HG03571 (cell line): ENCODE data around the gene SDHA.

ENCODE experiments used
- ATAC-seq: cut with Tn5 transposase; IDR thresholded peaks from one replicate; pipeline ENCODE4 v1.9.1; 2021; ENCODE audit not compliant: unreplicated experiment

Gene SDHA

DNA sequence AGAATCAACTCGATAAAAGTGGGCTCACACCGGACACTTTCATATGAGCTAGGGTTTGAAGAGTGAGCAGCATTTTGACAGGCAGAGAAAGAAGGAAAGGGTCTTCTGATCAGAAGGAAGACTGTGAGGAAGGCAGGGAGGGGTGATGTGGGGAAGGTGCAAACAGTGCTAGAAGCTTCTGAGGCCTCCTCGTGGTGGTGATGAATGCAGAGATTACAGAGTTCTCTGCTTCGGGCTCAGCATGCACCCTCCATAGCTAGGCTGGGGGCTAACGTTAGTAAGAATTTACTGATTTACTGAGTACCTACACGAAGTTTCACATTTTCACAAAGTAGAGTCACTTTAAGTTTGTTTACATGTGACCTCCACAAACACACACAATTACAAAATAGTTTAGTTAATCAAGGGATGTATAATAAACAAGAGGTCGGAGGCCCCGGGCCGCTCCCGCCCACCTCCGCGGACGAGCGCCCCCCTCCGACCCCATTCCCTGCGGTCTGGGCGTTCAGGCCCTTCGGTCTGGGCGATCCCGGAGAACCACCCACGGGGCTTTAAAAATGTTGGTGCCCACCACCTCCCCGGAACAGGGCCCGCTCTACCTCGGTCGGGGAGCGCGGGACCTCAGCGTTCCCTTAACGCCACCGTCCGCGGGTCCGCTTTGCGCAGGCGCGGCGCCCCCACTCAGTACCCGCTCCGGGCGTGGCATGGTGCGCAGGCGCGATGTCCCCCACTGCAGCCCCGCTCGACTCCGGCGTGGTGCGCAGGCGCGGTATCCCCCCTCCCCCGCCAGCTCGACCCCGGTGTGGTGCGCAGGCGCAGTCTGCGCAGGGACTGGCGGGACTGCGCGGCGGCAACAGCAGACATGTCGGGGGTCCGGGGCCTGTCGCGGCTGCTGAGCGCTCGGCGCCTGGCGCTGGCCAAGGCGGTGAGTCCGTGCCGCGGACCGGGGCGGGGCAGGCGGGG lies at the start of gene SDHA, which contains the start of gene CCDC127:
SDHA (plus strand) TSS at position 827 of the 963 bp plus-strand sequence; CDS start at position 863, 36 bp downstream.
CCDC127 (minus strand) TSS at position 660 of the 963 bp plus-strand sequence. CDS start 1,304 bp downstream, outside the sequence.
- ATAC-seq: peak; percentile 68

DNA sequence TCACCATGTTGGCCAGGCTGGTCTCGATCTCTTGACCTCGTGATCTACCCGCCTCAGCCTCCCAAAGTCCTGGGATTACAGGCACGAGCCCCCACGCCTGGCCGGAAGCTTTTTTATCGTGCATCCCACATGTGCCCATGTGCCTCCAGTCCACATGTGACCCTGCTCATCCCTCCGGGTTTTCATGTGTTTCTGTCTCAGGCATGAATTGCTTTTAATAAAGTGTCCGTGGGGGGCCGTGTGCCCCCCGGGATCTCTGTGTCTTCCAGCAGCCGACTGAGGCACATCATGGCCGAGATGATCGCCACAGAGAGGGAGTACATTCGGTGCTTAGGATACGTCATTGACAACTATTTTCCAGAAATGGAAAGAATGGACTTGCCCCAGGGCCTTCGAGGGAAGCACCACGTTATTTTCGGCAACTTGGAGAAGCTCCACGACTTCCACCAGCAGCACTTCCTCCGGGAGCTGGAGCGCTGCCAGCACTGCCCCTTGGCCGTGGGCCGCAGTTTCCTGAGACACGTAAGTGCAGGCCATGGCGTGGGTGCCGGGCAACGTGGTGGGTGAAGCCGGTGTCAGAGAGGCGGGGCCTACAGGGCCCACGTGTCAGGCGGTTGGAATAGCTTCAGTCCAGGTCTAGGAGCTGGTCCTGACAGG lies 48.9 kb upstream of the SDHA start:
- no peak for ATAC-seq

DNA sequence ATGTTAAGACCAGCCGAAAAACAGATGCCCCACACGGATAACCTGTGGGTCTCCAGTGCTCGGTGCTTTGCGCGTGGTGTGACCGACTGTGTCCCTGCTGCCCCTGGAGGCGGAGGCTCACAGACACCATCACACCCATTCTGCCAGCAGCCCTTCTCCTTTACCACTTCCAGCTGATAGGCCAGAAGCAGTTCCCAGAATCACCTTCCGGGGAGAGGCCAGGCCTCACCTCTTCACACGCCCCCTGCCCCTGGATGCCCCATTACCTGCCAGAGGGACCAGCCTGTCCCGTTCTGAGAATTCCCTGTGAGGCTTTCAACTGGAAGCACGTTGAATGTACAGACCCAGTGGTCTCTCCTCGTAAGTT lies 48.4 kb upstream of the SDHA start:
- no peak for ATAC-seq

DNA sequence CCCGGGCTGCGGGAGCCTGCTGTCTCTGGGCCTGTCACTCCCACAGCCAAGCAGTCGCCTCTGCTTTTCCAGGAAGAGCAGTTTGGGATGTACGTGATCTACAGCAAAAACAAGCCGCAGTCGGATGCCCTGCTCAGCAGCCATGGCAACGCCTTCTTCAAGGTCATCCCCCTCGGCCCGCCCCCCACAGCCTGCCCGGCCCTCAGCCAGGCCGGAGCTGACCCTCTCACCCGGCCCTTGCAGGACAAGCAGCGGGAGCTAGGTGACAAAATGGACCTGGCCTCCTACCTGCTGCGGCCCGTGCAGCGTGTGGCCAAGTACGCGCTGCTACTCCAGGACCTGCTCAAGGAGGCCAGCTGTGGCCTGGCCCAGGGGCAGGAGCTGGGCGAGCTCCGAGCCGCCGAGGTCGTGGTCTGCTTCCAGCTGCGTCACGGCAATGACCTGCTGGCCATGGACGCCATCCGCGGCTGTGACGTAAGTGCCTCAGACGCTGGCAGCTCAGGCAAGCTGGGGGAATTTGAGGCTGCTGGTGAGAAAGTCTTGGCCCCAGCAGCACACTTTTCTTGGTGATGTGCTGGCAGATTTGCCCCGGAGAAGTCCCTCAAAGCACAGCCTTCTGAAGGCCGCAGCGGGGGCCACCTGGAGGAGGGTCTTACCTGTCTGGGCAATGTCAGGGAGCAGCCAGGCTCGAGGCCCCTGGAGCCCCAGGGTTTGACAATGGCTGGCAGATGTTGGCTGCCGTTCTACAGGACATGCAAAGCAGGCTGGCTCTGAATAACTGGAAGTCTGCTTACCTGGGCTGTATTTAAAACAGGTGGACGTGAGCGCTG lies 46.9 kb upstream of the SDHA start:
- ATAC-seq: no peak

DNA sequence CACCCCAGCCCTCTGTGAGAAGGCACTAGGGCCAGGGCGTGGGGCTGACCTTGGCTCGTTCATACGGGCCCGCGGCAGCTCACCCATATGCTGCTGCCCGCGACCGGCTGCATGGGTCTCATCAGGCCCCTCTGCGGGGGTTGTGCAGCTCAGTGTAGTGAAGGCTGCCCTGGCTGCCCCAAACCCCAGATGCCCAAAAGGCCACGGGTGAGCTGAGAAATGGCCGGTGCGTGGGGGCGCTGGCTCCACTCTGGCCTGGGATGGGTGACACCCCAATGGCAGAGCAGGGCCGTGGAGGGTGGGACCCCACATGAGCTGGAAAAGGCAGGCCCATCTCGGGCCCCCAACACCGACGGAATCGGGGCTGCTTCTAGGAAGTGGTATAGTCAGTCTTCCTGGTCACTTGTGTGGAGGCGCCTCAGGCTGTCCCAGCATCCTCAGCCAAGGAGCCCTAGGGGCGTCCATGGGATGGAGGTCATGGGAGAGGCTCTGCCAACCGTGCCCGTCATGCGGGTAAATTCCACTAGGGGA lies 46.3 kb upstream of the SDHA start:
- no peak for ATAC-seq

DNA sequence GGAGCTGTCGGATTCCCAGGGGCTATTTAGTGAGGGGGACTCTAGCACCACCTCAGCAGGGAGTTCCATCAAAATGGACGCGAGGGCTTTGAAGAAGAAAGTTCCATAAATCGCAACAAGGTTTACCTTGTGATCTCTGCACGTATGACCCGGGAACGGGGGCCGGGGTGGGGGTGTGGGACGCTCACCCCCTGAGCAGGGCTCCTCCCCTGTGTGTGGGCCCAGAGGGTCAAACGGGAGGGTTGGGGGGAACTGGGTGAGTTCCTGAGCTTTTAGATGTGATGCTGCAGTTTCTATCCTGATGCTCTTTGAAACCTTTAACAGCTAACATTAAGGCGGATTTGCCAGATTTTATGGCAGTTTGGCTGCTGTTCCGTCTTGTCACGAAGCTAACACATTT lies 45.7 kb upstream of the SDHA start:
- no peak for ATAC-seq

DNA sequence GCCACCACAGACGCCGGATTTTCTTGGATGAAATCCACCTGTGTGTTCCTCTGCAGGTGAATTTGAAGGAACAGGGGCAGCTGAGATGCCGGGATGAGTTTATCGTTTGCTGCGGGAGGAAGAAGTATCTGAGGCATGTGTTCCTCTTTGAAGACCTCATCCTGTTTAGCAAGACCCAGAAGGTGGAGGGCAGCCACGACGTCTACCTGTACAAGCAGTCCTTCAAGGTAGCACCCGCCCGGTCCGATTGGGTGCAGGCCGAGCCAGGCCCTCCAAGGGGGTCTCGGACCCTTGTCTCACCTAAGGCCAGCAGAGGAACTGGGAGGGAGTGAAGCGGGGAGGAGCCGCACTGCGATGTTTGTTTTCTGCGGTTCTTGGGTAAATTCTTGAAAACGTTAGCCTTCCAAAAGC lies 45.3 kb upstream of the SDHA start:
- no peak for ATAC-seq

DNA sequence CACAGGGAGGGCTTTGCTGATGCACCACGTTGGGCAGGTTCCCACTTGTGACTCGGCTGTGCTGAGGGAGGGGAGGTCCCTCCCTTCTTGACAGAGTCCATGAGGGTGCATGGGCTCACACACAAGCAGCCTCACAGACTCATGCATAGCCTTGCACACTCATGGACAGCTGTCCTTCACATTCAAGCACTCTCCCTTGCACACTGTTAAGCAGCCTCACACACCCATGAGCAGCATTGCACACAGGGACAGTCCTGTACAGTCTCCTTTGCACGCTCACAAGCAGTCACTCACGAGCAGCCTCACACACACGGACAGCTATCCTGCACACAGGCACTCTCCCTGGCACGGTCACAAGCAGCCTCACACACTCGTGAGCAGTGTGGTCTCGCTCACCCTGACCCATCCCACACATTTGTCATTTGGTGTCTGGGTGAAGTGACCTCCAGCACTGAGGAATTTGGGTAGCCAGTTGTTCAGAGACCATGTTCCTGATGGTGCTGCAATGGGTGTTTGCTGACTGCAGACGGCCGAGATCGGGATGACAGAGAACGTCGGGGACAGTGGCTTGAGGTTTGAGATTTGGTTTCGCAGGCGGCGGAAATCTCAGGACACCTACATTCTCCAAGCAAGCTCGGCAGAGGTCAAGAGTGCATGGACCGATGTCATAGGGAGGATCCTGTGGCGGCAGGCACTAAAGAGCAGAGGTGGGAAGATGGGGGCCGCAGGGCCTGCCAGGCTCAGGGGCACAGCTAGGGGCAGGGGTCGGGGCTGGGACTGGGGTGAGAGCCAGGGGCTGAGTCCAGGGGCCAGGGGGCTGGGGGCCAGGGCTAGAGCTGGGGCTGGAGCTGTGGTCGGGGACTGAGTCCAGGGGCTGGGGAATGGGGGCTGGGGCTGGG lies 44.5 kb upstream of the SDHA start:
- ATAC-seq: no peak

DNA sequence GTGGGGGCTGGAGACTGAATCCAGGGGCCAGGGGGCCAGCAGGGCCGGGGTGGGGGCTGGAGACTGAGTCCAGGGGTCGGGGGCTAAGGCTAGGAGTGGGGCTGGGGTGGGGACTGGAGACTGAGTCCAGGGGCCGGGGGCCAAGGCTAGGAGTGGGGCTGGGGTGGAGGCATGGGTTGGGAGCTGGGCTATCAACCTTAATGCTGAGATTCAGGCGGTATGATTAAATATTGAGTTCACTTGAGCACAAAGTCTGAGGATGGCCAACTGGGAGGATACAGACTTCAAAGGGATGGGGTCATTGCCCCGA lies 43.9 kb upstream of the SDHA start:
- ATAC-seq: no peak

DNA sequence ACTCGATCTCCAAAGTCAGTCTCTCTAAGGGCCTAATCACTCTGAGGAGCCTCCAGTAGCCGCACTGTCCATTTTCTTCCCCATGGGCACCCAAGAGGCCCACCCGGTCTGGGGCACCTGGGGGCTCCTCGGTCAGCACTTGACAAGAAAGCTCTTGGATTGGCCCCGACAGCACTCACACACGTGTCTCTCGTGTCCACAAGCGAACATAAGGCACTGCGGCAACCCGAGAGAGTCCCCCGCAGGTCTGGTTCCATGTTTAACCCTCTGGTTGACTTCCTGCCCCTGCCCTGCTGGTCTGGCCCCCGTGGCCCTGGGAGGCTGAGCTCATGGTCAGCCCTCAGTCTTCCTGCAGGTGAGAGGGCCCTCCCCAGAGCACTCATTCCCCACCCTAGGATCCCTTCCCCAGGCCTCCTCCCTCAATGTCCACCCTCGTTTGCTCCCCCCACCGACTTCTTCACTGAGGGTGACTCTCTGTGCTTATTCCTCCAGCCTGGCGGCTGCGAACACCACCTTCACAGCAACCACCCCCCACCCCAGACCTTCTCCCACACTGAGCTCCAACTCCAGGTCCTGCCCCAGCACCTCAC lies 43.1 kb upstream of the SDHA start:
- no peak for ATAC-seq

DNA sequence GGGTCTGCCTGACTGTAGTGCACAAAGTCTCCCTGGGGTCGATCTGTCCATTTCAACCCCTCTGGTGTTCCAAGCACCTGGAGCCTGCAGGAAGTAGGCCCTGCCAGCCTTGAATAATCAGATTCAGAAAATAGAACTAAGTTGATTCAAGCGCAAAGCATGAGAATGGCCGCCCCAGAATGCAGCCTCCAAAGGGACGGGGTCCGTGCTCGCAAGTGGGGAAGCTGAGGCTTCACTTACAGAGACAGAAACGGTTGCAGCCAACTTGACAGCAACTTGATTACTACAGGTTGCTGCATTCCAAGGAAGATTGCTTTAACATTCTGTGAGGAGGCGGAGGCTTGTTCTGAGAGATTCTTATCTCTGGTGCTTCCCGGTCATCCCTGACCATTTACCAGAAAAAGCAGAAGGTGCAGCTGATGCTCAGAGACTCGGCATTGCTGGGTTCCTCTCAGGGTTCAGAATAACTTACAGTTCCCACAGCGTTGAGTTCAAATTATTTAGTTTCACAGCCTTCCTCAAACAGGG lies 41.8 kb upstream of the SDHA start:
- no peak for ATAC-seq

DNA sequence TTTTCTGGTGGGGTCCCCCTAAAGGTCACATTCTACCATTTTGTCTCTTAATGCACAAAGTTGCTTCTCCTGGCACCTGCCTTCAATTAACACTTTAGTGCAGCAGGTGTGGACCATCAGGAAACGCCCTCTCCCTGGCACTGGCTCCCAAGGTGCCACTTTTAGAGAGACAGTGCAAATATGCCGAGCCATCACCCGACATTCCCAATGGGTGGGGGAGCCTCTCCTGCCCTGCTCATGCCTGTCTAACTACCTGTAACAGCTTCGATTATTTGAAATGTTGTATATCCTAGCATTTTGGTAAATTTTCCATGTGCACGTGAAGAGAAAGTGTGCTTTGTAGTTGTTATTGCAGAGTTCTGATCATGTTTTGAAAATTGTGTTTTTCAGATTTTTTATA lies 40.0 kb upstream of the SDHA start:
- no peak for ATAC-seq

DNA sequence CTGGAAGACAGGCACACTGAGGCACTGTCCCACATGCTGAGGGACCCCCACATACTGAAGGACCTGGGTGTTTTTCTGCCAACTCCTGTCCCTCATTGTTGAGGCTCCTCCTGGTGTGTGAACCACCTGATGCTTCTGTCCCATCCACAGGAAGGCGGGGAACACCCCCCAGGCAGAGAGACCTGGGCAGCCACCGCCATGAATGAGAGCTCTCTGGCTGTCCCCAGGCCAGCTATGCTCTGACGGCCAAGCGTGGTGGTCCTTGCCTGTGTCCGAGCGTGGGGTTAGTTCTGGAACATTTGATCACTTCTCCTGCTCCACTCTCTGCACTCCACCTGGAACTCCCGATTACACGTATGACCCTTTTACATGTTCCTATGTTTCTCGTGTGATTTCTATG lies 38.7 kb upstream of the SDHA start:
- no peak for ATAC-seq

DNA sequence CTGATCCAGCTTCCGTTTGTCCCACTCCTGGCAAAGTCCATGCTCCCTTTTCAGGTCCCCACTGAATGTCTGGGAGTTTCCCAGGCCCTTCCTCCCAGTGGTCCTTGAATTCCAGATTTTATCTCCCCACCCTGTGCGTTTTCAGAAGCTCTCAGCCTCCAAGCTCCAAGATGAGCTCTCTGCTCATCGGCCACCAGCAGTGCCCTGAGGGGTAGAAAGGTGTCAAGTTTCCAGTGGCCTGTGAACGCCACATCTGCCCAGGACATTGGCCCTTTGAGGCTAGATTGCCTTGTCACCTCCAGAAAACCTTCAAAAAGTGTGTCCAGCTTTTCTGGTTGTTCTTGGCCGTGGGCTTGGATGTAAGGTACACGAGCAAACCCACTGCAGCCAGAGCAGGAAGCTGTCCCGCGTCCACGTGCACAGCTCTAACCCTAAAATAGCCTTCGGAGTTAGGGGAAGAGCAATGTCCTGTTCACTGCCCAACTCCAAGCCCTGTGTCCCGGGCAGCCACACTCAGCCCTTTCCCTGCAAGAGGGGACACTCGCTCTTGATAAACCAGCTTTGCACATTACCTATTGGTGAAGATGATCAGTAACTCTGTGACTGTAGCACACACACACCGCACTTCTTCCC lies 37.7 kb upstream of the SDHA start:
- ATAC-seq: no peak

DNA sequence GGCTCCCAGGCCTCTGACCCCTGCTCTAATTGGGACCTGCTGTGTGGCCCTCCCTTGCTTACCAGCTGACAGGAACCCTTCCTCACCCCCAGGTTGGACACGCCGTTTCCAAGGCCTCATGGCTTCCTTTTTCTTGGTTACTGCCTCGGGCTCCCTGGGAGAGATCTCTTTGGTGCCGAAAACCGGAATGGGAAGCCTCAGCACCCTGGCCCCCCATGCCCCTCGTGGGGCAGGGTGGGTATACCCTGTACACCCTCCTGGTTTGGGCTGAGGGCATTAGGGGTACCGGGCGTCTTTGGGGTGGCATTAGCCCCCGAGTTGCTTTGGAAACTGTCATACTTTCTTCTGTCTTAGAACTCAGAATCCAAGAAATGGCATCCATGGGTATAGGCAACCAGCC lies 37.0 kb upstream of the SDHA start:
- no peak for ATAC-seq

DNA sequence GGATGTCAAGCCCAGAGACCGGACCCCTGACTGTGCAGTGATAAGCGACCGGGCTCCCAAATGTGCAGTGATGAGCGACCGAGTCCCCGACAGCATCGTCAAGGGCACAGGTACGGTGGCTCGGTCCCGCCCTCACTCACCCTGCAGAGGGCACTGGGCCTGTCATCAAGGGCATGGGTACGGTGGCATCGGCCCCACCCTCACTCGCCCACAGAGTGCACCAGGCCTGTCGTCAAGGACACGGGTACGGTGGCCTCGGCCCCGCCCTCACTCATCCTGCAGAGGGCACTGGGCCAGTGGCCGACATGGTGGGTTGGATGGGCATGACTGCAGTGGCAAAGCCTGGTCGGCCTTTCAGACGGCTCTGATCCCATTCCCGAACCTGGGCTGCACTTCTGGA lies 36.6 kb upstream of the SDHA start:
- ATAC-seq: no peak

DNA sequence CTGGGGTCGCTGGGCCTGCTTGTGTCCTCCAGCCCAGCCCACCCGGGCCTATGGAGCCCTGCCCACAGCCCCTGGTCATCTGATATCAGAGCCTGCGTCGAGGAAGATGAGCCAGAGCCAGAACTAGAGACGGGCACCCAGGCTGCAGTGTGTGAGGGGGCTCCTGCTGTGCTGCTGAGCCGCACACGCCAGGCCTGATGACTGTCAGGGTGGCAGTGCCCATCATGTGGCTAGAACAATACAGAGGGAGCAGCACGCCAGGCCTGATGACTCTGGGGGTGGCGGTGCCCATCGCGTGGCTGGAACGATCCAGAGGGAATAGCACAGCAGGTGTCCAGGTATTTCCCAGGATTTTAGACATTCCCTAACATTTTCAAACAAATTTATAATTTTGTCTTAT lies 36.0 kb upstream of the SDHA start:
- ATAC-seq: no peak

DNA sequence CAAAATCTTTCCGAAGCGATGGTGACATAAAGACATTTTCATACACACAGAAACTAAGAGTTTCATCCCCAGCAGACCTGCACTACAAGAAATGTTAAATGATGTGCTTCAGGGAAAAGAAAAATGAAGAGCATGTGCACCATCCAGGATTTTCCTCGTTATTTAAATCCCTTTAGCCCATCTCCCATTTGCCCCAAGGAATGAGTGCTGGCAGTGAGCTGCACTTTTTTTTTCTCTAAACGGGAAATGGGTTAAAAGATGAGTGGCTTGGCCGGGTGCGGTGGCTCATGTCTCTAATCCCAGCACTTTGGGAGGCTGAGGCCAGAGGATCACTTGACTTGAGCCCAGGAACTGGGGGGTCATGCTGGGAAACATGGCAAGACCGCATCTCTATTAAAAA lies 33.6 kb upstream of the SDHA start:
- no peak for ATAC-seq
